NCI-H226 (cell line): ENCODE results near the gene SYNPR.
"Not testable (repeated sequence)": the region's sequence is repeated elsewhere in the genome, so short reads cannot be mapped to it uniquely, and the experiment has no call there.

ENCODE experiments used
- DNase-seq: peaks from one replicate; pipeline ENCODE4 v3.0.0-alpha.2; 2015

SYNPR gene

DNA sequence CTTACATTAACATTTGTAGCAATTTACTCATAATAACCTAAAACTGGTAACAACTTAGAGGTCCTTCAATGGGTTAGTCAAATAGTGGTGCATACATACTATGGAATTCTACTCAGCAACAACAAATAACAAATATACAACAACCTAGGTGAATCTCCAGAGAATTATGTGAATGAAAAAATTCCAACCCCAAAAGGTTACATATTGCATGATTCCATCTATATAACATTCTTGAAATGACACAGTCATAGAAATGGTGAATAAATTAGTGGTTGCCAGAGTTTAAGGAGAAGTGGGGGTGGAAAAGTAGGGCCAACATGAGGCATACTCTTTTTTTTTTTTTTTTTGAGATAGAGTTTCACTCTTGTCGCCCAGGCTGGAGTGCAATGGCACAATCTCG is 361.7 kb downstream of the SYNPR start:
- DNase-seq: no peak

DNA sequence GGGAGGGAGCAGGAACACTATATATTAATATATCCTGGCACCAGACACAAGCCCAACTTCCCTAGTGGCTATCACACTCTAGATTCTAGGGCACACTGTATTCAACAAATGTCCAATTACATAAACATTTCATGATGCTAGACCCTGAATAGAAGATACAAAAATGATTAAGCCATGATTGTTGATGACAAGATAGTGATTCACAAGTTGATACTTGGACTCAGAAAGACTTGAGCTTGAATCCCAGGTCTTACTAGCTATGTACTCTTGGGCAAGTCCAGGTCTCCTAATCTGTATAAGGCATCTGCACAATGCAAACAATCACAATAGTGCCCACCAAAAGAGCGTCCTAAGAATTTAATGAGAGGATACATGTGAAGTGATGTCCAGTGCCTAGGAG is 364.4 kb downstream of the SYNPR start:
- no peak for DNase-seq

DNA sequence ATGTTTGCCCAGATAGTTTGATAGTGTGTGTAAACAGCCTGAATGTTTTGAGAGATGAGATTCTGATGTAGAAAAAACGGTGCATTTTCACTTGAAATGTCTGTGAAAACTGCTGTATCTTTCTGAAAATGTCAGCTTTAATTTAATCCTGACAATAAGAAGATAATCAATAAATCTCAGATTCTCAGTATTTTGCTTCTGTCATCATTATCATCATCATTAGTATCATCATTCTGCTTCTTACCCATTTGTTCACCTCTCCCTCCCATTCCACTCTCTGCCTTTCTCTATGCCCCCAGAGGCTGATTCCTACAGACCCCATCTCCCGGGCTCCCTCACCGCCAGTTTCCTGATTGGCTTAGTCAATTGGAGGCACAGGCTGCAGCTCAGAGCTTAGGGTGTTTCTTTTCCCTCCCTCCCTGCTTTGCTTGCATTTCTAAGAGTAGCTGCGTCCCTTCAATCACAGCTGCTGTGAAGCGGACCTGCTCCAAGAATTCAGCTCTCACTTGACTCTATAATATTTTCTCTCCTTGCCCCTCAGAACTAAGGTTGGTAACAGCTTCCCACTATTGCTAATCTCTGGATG is 366.2 kb downstream of the SYNPR start:
- no peak for DNase-seq

DNA sequence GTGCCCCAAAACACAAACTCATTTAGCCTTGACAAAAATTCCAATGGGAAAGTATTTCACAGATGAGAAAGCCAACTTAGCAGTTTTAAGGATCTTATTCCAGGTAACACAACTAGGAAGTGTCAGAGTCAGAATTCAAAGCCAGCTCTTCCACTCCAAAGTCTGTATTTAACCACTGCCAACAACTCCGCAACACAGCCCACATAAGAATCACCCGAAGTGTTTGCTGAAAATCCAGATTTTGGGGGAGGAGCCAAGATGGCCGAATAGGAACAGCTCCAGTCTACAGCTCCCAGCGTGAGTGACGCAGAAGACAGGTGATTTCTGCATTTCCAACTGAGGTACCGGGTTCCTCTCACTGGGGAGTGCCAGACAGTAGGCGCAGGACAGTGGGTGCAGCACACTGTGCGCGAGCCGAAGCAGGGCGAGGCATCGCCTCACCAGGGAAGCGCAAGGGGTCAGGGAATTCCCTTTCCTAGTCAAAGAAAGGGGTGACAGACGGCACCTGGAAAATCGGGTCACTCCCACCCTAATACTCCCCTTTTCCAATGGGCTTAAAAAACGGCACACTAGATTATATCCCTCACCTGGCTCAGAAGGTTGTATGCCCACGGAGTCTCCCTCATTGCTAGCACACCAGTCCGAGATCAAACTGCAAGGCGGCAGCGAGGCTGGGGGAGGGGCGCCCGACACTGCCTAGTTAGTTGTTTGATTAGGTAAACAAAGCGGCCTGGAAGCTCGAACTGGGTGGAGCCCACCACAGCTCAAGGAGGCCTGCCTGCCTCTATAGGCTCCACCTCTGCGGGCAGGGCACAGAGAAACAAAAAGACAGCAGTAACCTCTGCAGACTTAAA is 367.0 kb downstream of the SYNPR start:
- DNase-seq: not testable (repeated sequence)

DNA sequence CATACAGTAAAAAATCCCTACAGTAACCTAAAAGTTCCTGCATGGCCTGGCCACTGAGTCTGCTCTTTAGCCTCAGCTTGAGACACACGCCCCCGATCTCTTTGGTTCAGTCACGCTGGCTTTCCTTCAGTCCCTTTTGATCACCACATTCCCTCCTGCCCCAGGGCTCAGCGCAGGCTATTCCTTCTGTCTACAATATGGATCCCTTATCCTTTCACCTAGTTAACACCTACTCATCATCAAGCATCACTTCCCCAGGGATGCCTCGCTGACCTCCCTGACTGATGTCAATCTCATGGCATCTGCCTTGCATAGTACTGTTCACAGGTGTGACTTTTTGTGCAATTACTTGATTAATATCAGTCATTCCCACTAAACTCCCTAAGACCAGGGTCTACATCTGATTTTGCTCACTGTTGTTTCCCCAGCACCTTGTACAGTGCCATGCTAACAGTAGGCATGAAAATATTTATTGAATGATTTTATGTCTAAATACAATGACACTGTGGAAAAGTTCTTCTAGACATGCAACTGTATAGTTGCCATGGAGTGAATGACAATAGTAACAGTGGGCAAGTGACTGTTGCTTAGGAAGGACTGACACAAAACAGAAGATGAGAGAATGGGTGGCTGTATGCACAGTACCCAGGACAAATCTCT is 374.1 kb downstream of the SYNPR start, which contains the start of gene SNTN:
Gene SNTN, plus strand, starts transcription at position 610 of the 660 bp plus-strand sequence. Its CDS starts 13 bp downstream, at position 623.
- no peak for DNase-seq

DNA sequence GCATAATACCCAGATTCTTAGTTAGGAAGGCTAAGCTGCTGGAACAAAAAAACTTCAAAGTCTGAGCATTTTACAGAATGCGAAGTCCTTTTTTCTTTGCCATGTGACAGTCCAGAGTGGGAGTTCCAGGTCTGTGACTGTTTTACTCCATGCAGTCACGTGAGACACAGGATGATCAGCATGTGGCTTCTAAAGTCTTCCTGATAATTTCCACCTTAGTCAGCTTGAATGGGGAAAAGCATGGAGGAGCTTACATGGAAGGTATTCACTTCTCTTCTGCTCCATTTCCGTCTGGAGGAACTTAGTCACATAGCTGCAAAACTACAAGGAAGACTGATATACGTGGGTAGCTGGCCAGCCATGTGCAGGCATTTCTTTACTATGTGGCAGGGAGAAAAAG is 376.1 kb downstream of the SYNPR start:
- DNase-seq: no peak

DNA sequence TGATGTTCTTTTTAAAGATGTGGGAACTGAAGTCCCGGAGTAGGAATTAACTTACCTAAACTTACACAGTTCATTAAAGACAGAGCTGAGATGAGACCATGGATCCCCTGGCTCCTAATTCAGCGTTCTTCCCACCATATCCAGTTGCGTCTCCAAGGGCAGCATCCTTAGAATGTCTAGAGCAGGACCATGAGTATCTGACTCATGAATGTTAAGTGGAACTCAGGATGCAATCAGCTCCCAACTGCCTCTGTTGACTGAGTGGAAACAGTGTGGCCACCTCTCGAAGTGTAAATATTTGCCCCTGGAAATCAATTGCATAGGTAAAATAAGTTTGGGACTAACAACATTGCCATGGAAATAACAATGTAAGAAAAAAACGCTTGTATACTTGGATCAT is 376.8 kb downstream of the SYNPR start:
- DNase-seq: no peak

DNA sequence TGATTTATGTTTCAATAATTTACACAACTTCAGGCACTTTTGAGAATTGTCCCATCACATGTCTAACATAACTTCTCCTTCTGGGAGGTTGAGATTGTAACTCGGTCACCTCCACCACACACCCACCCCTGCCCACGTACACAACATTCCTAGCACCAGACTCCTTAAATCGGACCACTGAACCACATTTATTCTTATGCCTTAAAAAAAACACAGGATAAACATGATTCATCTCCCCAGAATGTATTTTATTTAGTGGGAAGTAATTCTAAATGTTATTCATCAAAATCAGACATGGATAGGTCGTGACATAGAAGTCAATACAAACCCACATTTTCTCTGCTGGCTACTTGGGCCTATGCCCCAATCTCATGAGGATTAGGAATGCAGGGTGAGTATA is 377.4 kb downstream of the SYNPR start:
- peak; percentile 88 for DNase-seq

DNA sequence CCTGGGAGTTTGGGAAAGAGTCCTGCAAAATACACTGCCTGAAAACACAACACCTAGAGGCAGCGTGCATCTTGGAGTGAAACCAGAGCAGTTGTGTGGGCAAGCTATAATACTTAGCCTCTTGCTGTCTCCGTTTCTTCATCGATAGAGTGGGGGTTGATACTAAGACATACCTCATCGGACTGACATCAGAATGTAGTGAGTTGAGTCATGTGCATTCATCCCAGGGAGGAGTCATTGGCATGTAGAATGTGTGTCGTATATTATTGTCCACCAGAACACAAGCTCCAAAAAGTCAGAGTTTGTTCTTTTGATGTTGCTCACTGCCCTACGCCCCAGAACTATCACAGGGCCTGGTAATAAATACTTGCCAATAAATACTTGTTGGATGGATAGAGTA is 378.7 kb downstream of the SYNPR start:
- peak; percentile 31 for DNase-seq

DNA sequence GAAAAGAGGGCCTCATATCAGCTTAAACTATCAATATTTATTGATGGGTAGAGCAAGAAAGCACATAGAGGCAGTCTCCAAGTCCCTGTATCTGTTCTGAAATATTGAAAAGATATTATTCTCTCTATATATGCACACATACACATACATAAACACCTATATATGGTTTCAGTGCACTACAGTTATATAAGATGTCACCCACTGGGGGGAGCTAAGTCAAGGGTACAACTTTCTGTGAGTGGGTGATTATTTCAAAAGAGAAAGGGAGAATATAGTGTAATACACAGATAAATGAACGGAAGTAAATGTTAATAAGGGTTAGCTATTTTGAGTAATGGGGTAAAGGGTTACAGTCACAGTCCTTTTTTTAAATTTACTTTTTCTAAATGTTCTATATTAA is 383.1 kb downstream of the SYNPR start:
- no peak for DNase-seq

DNA sequence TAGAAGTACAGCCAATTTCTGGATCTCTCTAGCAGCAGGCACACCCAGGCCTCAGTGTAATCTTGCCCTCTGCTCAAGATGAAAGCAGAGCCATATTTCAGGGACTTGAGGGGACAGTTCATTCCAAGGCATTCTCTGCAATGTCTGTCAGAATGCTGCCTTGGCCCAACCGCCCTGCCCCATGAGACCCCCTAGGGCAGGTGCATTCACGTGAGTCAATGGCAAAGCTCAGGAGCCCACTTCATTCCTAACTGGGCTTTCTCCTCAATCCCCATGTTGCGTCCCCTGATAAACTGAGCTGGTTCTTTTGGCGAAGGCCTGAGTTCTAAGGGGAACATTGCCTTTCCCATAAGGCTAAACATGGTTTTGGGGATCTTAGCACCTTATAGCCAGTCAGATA is 383.9 kb downstream of the SYNPR start:
- no peak for DNase-seq

DNA sequence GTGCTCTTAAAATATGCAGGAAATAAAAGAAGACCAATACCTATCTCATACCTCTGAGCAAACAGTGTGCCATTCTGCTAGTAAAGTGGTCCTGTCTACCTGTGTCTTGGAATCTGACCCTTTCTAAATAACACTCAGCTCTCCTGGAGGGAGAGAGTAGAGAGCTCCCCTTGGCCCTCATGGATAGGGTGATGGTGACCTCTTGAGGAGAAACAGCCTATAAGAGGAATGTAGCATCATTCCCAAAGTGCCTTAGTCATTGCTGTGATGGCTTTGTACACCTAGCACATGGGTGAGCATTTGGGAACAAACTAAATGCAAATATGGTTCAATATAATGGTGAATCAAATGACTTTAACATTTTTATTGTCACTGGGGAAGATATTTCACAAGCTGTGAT is 384.4 kb downstream of the SYNPR start:
- no peak for DNase-seq
